Activated naive CD4-positive, alpha-beta T cell treated with anti-CD3 and anti-CD28 coated beads for 36 hours (primary cell): ENCODE measurements around the gene CYP2D6. TPM values are rescaled to one million over a fixed set of nuclear protein-coding genes. Genes with fewer than 3 reads are reported as not detected.

Experiments
- CTCF ChIA-PET: fragments of 350-600 bp; sonication (Branson Sonifier 250); formaldehyde crosslinking; loops from one replicate; lab custom pipeline; 2021; ENCODE audit warnings: antibody characterized with exemption; lab: Charles Lee
- DNase-seq: peaks from one replicate; pipeline ENCODE4 v3.0.0-alpha.2; 2020
- H3K27ac Mint-ChIP-seq: one replicate; pipeline ENCODE4 v1.8.0; 2021; ENCODE audit warnings: mild to moderate bottlenecking, mixed read lengths
- H3K27me3 Mint-ChIP-seq: one replicate; pipeline ENCODE4 v1.8.0; 2021; ENCODE audit warnings: low read depth, mixed read lengths
- H3K36me3 Mint-ChIP-seq: one replicate; pipeline ENCODE4 v1.8.0; 2021; ENCODE audit warnings: low read depth, mixed read lengths
- H3K4me1 Mint-ChIP-seq: one replicate; pipeline ENCODE4 v1.8.0; 2021; ENCODE audit warnings: low read depth, mixed read lengths
- H3K4me3 Mint-ChIP-seq: one replicate; pipeline ENCODE4 v1.8.0; 2021; ENCODE audit warnings: mild to moderate bottlenecking, moderate library complexity, mixed read lengths
- H3K9me3 Mint-ChIP-seq: one replicate; pipeline ENCODE4 v1.8.0; 2021; ENCODE audit warnings: mixed read lengths
- intact Hi-C: fragments of 100-400 bp; cut with micrococcal nuclease; formaldehyde crosslinking; loops from one replicate; pipeline ENCODE4 v1.15.1; 2023
- total RNA-seq, 2 experiments: library from RNA; stranded (reverse); gene quantifications; one replicate each; pipeline ENCODE4 v1.2.3, GENCODE V29; 2021

Gene CYP2D6
- total RNA-seq, 2 experiments from 2014 or later: 0.89 to 1.4 TPM

DNA sequence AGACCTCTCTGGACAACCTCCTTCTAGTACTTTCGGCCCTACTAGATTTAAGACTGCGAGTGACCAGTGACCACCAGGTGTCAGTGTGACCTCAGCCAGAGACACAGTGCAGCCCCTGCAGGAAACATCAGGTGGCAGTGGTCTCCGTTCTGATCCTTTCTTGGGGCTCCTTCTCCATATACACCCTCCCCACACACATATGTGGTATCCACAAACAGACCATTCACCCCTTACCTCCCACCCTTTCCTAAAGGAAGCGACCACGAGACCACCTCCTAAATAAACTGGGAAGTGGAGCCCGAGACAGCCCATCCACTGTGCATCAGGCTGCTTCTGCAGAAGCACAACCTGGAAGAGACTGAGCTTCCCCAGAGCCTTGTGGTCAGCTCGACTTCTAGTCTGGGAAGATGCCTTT lies 38.5 kb upstream of the CYP2D6 start:
- H3K9me3 Mint-ChIP-seq: no peaks in the 10 kb centered on the region
- peaks cover 6% of the 10 kb centered on the region for H3K36me3 Mint-ChIP-seq
- H3K27me3 Mint-ChIP-seq: no peaks in the 10 kb centered on the region
- H3K4me1 Mint-ChIP-seq: peaks cover 15% of the 10 kb centered on the region
- H3K27ac Mint-ChIP-seq: no peak overlapping the region
- CTCF ChIA-PET: interaction anchor here (0.7 to 1.5 kb wide), 6 partner anchors 10 to 268 kb away, joined by 3 to 4 read pairs (median 4); no protein-coding TSS in a partner anchor
- peak; percentile 85 for DNase-seq
- no peak overlapping the region for H3K4me3 Mint-ChIP-seq
- intact Hi-C loops: loop anchor here (1.0 to 5.0 kb wide), 2 partner anchors 98 to 268 kb away; no protein-coding TSS in a partner anchor

DNA sequence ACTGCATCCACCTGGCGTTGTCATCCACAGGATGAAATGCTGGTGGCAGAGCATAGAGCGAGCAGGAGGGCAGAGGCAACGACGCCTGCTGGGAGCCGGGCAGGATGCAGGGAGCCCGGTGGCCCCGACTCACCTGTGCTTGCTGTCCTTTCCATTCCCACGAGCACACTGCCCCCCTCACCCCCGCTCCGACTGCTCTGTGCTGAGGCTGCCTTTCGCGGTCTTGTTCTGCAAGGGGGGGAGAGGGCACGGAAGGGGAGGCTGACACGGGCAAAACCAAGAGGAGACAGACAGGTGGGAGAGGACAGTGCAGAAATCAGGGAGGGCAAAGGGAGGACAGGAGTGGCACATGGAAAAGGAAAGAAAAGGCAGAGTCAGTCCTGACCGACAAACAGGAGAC lies 37.9 kb upstream of the CYP2D6 start:
- CTCF ChIA-PET: interaction anchor here (1.1 to 1.3 kb wide), 2 partner anchors 20 to 305 kb away, joined by 3 read pairs; no protein-coding TSS in a partner anchor
- DNase-seq: no peak
- H3K27me3 Mint-ChIP-seq: no peaks in the 10 kb centered on the region
- H3K27ac Mint-ChIP-seq: no peak overlapping the region
- no peak overlapping the region for H3K4me3 Mint-ChIP-seq
- peaks cover 9% of the 10 kb centered on the region for H3K4me1 Mint-ChIP-seq
- H3K9me3 Mint-ChIP-seq: no peaks in the 10 kb centered on the region
- H3K36me3 Mint-ChIP-seq: peaks cover 6% of the 10 kb centered on the region
- intact Hi-C loops: loop anchor here (5.0 kb wide), 1 partner anchor 99 kb away; no protein-coding TSS in a partner anchor

DNA sequence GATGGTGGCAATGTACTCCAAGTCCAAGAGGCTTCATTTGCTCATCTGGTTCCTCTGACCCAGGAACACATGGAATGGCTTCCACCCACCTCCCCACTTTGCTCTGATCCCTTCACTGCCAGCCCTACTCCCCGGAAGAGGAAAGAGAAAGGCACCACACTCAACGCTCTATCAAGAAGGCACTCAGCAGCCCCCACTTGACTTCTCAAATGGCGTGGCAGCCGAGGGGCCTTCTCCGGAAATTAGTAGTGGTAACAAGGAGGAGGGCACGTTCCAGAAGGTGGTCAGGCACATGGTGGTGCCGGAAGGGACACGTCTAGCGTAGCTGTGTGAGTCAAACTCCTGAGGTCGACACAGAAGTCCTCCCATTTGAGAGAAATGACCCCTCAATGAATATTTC lies 36.5 kb upstream of the CYP2D6 start:
- CTCF ChIA-PET: interaction anchor here (0.6 to 1.5 kb wide), 2 partner anchors 97 to 278 kb away, joined by 3 read pairs; no protein-coding TSS in a partner anchor
- H3K36me3 Mint-ChIP-seq: peaks cover 7% of the 10 kb centered on the region
- H3K4me1 Mint-ChIP-seq: no peaks in the 10 kb centered on the region
- no peak overlapping the region for H3K27ac Mint-ChIP-seq
- no peaks in the 10 kb centered on the region for H3K27me3 Mint-ChIP-seq
- H3K4me3 Mint-ChIP-seq: no peak overlapping the region
- H3K9me3 Mint-ChIP-seq: no peaks in the 10 kb centered on the region
- intact Hi-C loops: loop anchor here (5.0 kb wide), 1 partner anchor 100 kb away; no protein-coding TSS in a partner anchor
- no peak for DNase-seq

DNA sequence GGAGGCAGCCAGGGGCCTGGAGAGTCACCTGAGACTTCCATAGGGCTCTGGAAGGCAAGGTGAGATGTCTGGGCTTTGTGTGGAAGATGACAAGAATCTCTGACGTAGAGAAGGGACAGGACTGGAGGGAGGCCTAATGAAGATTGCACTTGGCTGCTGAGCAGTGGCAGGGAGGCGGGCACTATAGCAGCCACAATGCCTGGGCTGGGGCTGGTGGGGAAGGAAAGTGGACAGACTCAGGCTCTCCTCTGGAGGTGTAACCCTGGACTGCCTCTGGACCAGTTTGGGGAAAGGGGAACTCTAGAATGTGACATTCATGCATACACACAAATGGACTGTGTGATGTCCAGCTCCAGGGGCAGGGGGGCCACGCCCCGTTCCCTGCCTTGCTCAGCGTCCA lies 34.3 kb upstream of the CYP2D6 start:
- intact Hi-C loops: loop anchor here (5.0 kb wide), 1 partner anchor 102 kb away; no protein-coding TSS in a partner anchor
- H3K9me3 Mint-ChIP-seq: no peaks in the 10 kb centered on the region
- CTCF ChIA-PET: interaction anchor here (0.7 kb wide), 1 partner anchor 280 kb away, joined by 3 read pairs; no protein-coding TSS in a partner anchor
- H3K4me1 Mint-ChIP-seq: no peaks in the 10 kb centered on the region
- DNase-seq: no peak
- peaks cover 7% of the 10 kb centered on the region for H3K36me3 Mint-ChIP-seq
- no peaks in the 10 kb centered on the region for H3K27me3 Mint-ChIP-seq
- no peak overlapping the region for H3K4me3 Mint-ChIP-seq
- no peak overlapping the region for H3K27ac Mint-ChIP-seq

DNA sequence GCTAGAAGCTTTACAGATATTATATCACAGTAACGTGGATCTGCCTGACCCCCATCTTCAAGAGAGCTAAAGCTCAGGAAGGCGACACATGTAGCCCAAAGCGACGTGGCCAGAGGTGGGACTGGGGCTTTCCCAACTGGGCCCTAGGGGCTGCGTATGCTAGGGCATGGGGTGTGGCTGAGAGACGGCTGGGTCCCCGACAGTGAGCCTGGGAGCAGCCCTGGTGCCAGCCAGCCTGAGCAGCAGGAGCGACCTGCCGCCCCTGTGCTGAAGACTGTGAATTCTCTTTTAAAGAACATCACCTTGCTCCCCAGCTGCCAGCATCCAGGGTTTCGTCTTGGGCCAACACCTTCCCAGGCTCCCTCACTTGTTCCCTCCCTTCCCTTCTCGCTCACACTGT lies 32.9 kb upstream of the CYP2D6 start:
- Mint-ChIP-seq H3K27ac (no peak overlapping the region), H3K9me3 (no peaks in the 10 kb centered on the region), H3K4me1 (no peaks in the 10 kb centered on the region), H3K27me3 (no peaks in the 10 kb centered on the region), H3K36me3 (peaks cover 3% of the 10 kb centered on the region), H3K4me3 (no peak overlapping the region)
- intact Hi-C loops: no loop called here
- CTCF ChIA-PET: no interaction called here
- DNase-seq: no peak

DNA sequence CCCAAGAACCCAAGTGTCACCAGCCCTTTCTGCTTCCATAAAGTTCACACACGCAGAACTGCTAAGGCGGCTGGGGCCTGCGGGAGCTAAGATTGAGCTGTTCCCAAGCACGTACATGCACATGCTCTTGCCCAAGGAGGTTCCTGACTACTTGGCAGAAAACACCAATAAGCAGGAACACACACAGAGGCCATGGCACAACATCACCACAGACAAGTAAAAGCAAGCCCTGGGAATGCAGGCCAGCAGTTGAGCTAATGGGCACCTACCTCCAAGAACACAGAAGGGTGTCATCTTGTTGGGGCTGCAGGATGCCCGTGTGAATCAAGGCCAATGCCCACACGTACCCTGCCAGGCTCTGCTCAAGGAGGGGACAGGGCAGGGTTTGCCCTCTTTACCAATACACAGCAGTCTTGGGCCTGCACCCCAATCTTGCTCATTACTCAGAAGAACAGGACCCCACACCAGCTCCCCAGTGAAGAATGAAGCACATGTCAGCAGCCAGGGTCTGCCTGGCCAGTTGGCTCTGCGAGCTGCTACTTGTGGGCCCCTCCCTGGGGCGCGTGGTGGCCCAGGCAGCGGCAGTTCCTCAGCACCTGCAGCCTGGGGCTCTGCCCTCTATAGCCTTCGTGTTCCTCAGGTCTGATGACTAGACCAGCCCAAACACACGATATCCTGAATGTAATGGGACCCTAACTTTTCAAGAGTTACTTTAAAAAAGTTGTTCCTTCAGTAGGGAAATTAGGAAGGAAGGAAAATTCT lies 32.3 kb upstream of the CYP2D6 start:
- H3K27ac Mint-ChIP-seq: no peak overlapping the region
- H3K4me1 Mint-ChIP-seq: no peaks in the 10 kb centered on the region
- CTCF ChIA-PET: interaction anchor here (0.5 kb wide), 1 partner anchor 741 kb away, joined by 4 read pairs; no protein-coding TSS in a partner anchor
- no peaks in the 10 kb centered on the region for H3K27me3 Mint-ChIP-seq
- DNase-seq: no peak
- no peaks in the 10 kb centered on the region for H3K9me3 Mint-ChIP-seq
- peaks cover 3% of the 10 kb centered on the region for H3K36me3 Mint-ChIP-seq
- intact Hi-C loops: no loop called here
- no peak overlapping the region for H3K4me3 Mint-ChIP-seq

DNA sequence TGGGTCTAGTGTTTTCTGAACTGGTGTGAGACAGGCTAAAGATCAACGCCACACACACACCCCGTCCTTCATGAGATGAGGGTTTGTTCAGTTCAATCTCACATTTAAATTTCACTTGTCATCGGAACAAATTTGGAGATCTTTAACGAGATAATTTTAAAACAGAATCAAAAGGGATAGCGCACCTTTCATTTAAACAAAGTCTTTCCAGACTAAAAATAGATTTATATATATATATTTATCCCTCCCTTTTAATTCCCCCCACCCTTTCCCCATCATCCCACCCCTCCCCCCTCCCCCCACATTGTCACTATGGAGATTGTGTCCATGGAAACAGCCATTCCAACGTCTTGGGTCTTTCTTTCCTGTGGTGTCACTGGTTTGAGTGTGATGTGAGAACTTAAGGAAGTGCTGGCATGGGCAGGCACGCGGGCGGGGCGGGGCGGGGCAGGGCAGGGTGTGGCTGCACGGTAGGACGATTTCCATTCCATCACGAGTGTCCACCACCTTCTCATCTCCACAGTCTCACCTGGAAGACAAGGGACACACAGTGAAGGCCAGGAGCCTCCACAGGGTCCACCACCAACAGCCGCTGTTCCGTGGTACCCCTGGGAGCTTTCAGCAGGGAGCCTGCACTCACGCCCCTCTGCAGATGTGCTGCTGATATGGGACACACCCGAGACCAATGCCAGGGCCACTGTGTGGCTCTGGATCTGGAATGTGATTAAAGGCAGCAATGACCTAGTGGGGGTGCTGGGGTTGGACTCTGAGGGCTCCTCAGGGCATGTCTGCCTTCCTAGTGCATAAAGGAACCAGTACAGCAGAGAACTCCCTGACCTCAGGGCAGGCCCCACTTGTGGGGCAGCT lies 30.5 kb upstream of the CYP2D6 start:
- Mint-ChIP-seq H3K4me1 (no peaks in the 10 kb centered on the region), H3K36me3 (peaks cover 2% of the 10 kb centered on the region), H3K27me3 (no peaks in the 10 kb centered on the region), H3K9me3 (no peaks in the 10 kb centered on the region), H3K27ac (no peak overlapping the region), H3K4me3 (no peak overlapping the region)
- intact Hi-C loops: no loop called here
- DNase-seq: no peak
- CTCF ChIA-PET: interaction anchor here (0.8 kb wide), 1 partner anchor 70 kb away, joined by 3 read pairs; no protein-coding TSS in a partner anchor

DNA sequence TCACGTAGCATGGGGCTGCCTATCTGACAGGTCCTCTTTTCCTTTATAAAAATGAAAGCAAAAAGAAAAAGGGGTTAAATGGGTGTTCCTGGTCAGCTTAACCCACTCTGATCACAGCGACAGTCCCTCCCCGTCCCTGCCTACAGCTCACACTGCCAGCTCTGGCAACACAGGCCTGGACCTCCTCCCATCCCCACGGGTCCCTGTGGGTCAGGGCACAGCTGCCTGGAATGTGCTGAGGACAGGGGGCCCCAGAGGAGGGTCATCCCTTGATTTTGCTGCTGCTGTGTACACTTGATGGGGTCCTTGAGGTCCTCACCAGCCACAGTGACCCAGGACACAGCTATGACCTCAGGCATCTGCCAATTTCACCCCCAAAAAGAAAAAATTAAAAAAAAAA lies 29.6 kb upstream of the CYP2D6 start:
- no peaks in the 10 kb centered on the region for H3K4me1 Mint-ChIP-seq
- CTCF ChIA-PET: no interaction called here
- no peaks in the 10 kb centered on the region for H3K9me3 Mint-ChIP-seq
- no peak for DNase-seq
- intact Hi-C loops: no loop called here
- H3K36me3 Mint-ChIP-seq: peaks cover 2% of the 10 kb centered on the region
- H3K27me3 Mint-ChIP-seq: no peaks in the 10 kb centered on the region
- no peak overlapping the region for H3K4me3 Mint-ChIP-seq
- no peak overlapping the region for H3K27ac Mint-ChIP-seq

DNA sequence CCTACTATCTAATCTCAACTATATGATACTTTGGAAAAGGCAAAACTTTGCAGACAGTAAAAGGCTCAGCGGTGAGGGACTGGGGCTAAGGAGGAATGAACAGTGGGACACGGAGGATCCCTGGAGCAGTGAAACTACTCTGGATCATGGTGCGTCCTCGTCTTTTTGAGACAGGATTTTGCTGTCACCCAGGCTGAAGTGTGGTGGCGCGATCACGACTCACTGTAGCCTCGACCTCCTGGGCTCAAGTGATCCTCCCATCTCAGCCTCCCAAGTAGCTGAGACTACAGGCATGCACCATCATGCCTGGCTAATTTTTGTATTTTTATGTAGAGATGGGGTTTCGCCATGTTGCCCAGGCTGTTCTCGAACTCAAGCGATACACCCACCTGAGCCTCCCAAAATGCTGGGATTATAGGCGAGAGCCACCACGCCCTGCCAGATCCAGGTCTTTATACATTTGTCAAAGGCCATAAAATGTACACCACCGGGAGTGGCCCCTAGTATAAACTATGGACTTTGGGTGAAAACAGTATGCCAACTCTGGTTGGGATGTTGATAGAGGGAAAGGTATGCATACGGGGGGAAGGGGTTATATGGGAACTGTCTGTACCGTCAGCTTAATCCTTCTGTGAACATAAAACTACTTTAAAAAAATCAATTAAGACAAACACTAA lies 28.0 kb upstream of the CYP2D6 start:
- intact Hi-C loops: no loop called here

DNA sequence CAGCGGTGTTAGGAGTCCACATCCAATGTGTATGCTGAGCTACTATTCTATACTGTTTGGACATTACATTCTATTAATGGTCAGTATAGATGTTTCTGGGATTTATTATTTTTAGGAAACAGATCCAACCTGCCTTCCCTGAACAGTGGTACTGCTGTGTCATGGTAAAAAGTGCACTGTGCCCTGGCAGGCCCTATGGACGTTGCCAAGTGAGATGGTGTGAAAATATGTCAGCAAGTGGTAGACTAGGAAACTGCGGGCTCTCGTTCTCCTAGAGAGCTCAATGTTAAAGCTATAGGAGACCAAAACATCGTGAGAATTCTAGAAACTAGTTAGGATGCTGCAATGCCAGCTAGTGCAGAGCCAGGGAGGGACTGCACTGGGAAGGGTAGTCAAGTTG lies 26.0 kb upstream of the CYP2D6 start:
- H3K4me3 Mint-ChIP-seq: no peak overlapping the region
- no peaks in the 10 kb centered on the region for H3K9me3 Mint-ChIP-seq
- H3K36me3 Mint-ChIP-seq: peaks cover 5% of the 10 kb centered on the region
- intact Hi-C loops: no loop called here
- H3K27me3 Mint-ChIP-seq: no peaks in the 10 kb centered on the region
- no peaks in the 10 kb centered on the region for H3K4me1 Mint-ChIP-seq
- DNase-seq: no peak
- CTCF ChIA-PET: no interaction called here
- no peak overlapping the region for H3K27ac Mint-ChIP-seq

More for the DNA sequence above, 28.0 kb upstream of the CYP2D6 start:
- H3K27me3 Mint-ChIP-seq: no peaks in the 10 kb centered on the region
- no peaks in the 10 kb centered on the region for H3K4me1 Mint-ChIP-seq
- H3K36me3 Mint-ChIP-seq: peaks cover 7% of the 10 kb centered on the region
- H3K9me3 Mint-ChIP-seq: no peaks in the 10 kb centered on the region
- no peak overlapping the region for H3K27ac Mint-ChIP-seq
- no peak overlapping the region for H3K4me3 Mint-ChIP-seq
- CTCF ChIA-PET: interaction anchor here (1.0 kb wide), 1 partner anchor 68 kb away, joined by 5 read pairs; the partner anchor contains the start of gene NDUFA6
- DNase-seq: no peak

DNA sequence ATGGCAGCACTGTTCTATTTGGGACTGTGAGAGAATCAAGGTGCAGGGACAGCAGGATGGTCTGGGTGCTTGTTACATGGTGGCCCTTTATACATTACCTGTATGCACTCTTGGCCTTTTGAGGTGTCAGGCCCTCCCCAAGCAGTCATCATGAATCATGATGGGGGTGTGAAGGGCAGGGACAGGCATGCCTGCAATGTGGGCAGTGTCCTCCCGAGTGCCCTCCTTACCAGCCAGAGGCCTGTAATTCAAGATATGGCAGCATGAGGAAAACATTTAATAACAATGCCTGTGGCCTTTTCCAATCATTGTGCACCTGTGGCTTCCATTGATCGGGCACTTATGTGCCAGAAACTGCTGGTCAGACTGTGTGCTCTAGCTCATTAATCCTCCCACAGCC lies 25.5 kb upstream of the CYP2D6 start:
- DNase-seq: no peak
- CTCF ChIA-PET: no interaction called here
- no peaks in the 10 kb centered on the region for H3K27me3 Mint-ChIP-seq
- no peak overlapping the region for H3K27ac Mint-ChIP-seq
- peaks cover 5% of the 10 kb centered on the region for H3K36me3 Mint-ChIP-seq
- no peak overlapping the region for H3K4me3 Mint-ChIP-seq
- intact Hi-C loops: no loop called here
- H3K9me3 Mint-ChIP-seq: no peaks in the 10 kb centered on the region
- H3K4me1 Mint-ChIP-seq: no peaks in the 10 kb centered on the region
